Endothelial cell (in vitro differentiated cells): ENCODE results near the gene AP5S1. TPM values are rescaled to one million over a fixed set of nuclear protein-coding genes. Genes with fewer than 3 reads are reported as not detected.

Experiments used
- DNase-seq: peaks from one replicate; pipeline ENCODE4 v3.0.0; 2021; ENCODE audit warnings: low spot score
- H3K27ac Mint-ChIP-seq: one replicate; pipeline ENCODE4 v1.8.0; 2021; ENCODE audit warnings: mixed read lengths, inconsistent platforms; ENCODE audit not compliant: unreplicated experiment
- H3K27me3 Mint-ChIP-seq: one replicate; pipeline ENCODE4 v1.8.0; 2021; ENCODE audit warnings: mild to moderate bottlenecking, moderate library complexity, mixed read lengths, inconsistent platforms; ENCODE audit not compliant: unreplicated experiment
- H3K36me3 Mint-ChIP-seq: one replicate; pipeline ENCODE4 v1.8.0; 2021; ENCODE audit warnings: mild to moderate bottlenecking, low read depth, mixed read lengths, inconsistent platforms; ENCODE audit not compliant: unreplicated experiment
- H3K4me1 Mint-ChIP-seq: one replicate; pipeline ENCODE4 v1.8.0; 2021; ENCODE audit warnings: mild to moderate bottlenecking, mixed read lengths, inconsistent platforms; ENCODE audit not compliant: unreplicated experiment
- H3K4me3 Mint-ChIP-seq: one replicate; pipeline ENCODE4 v1.8.0; 2021; ENCODE audit warnings: mild to moderate bottlenecking, mixed read lengths, inconsistent platforms; ENCODE audit not compliant: unreplicated experiment
- H3K9me3 Mint-ChIP-seq: one replicate; pipeline ENCODE4 v1.8.0; 2021; ENCODE audit warnings: mixed read lengths, inconsistent platforms; ENCODE audit not compliant: unreplicated experiment
- CTCF ChIP-seq: fragments of 200-600 bp; sonication (generic); IDR thresholded peaks from one replicate; pipeline ENCODE4 v1.5.0; 2021; ENCODE audit warnings: antibody characterized with exemption; ENCODE audit not compliant: unreplicated experiment
- total RNA-seq: library from RNA; stranded (reverse); fragmentation: NEBNext Ultra II Directional; extraction: Animal tissue kit (Norgen Biotek cat#: 25700); gene quantifications from one replicate; pipeline ENCODE4 v1.2.1, GENCODE V29; 2021; ENCODE audit not compliant: unreplicated experiment

Gene AP5S1
- total RNA-seq, 1 donor from 2014 or later = 9.9 TPM

DNA sequence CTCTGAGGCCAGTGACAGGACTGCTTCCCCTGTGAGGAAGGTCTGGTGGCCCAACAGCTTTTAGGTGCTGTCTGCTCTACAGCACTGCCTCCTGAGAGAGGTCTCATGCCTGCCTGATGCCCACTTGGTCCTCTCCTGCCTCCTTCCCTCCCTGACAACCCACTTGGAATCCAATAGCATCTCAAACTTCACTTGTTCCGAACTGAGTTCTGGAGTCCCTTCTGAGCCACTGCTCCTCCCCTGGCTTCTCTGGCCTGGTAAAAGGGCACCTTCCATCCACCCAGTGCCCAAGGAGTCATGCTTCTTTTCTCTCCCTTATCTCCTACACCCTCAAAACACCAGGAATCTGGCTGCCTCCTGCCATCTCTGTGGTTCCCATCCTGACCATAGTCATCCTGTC is 28.2 kb downstream of the AP5S1 start:
- peak overlapping the region; percentile 58 for H3K27ac Mint-ChIP-seq

DNA sequence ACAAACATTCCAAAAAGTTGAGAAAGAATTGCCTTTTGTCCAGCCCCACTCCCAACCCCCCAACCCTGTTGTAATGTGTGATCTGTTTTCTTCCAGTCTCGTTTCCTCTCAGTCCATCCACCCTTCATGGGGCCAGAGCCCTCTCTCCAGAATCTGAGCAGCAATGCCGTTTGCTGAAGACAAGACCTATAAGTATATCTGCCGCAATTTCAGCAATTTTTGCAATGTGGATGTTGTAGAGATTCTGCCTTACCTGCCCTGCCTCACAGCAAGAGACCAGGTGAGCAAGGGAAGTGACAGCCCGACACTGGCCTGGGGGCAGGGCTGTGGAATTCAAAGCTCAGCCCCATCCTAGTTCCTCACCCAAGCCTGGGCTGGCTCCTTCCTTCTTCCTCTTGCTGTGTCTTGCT is 34.1 kb downstream of the AP5S1 start:
- no peak for DNase-seq
- peaks cover 28% of the 10 kb centered on the region for H3K4me1 Mint-ChIP-seq
- peaks cover 30% of the 10 kb centered on the region for H3K36me3 Mint-ChIP-seq
- H3K27ac Mint-ChIP-seq = peak overlapping the region; percentile 84
- H3K27me3 Mint-ChIP-seq = peaks cover 1% of the 10 kb centered on the region
- no peaks in the 10 kb centered on the region for H3K9me3 Mint-ChIP-seq
- H3K4me3 Mint-ChIP-seq = no peak overlapping the region
- TF ChIP-seq CTCF = no peak

More for the DNA sequence above, 28.2 kb downstream of the AP5S1 start:
- TF ChIP-seq CTCF = no peak
- Mint-ChIP-seq H3K27me3 (peaks cover 8% of the 10 kb centered on the region), H3K4me3 (peak overlapping the region; percentile 88), H3K9me3 (no peaks in the 10 kb centered on the region), H3K36me3 (peaks cover 11% of the 10 kb centered on the region), H3K4me1 (peaks cover 27% of the 10 kb centered on the region)
- DNase-seq = no peak

GRCh38 chr20:3857405-3857804 is 37.1 kb downstream of the AP5S1 start:
- no peak overlapping the region for H3K4me3 Mint-ChIP-seq
- peaks cover 22% of the 10 kb centered on the region for H3K4me1 Mint-ChIP-seq
- no peak for DNase-seq
- peaks cover 1% of the 10 kb centered on the region for H3K27me3 Mint-ChIP-seq
- H3K9me3 Mint-ChIP-seq = no peaks in the 10 kb centered on the region
- peaks cover 37% of the 10 kb centered on the region for H3K36me3 Mint-ChIP-seq
- no peak overlapping the region for H3K27ac Mint-ChIP-seq
- no peak for TF ChIP-seq CTCF

- Mint-ChIP-seq H3K27me3 (peaks cover 1% of the 10 kb centered on the region), H3K36me3 (peaks cover 50% of the 10 kb centered on the region)
Measured at GRCh38 chr20:3858689-3859088, 38.3 kb downstream of the AP5S1 start.

DNA sequence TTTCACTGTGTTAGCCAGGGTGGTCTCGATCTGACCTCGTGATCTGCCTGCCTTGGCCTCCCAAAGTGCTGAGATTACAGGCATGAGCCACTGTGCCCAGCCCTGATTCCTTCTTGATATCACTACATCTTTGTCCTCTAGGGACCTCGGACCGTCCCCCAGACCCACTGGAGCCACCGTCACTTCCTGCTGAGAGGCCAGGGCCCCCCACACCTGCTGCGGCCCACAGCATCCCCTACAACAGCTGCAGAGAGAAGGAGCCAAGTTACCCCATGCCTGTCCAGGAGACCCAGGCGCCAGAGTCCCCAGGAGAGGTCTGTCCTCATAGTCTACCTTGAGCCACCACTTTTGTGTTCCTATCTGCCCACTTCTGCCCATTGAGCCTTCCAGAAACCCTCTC is 40.8 kb downstream of the AP5S1 start:
- TF ChIP-seq CTCF = no peak
- Mint-ChIP-seq H3K9me3 (no peaks in the 10 kb centered on the region), H3K27me3 (no peaks in the 10 kb centered on the region), H3K4me1 (peaks cover 12% of the 10 kb centered on the region), H3K27ac (no peak overlapping the region), H3K36me3 (peaks cover 55% of the 10 kb centered on the region), H3K4me3 (peak overlapping the region; percentile 68)
- no peak for DNase-seq

More at GRCh38 chr20:3858689-3859088, 38.3 kb downstream of the AP5S1 start:
- Mint-ChIP-seq H3K4me3 (no peak overlapping the region), H3K4me1 (peaks cover 22% of the 10 kb centered on the region), H3K27ac (no peak overlapping the region), H3K9me3 (no peaks in the 10 kb centered on the region)
- no peak for TF ChIP-seq CTCF
- DNase-seq = no peak
